D721Med (cell line): Measurements from ENCODE around the gene SCAPER.

Source experiments
- DNase-seq: peaks from one replicate; pipeline ENCODE4 v3.0.0; 2011; ENCODE audit warnings: low spot score; ENCODE audit not compliant: insufficient read length
- FAIRE-seq: peaks from 2 replicates; lab custom pipeline; 2011; peaks lifted over from hg19 to GRCh38; lab: Jason Lieb, UNC
- CTCF ChIP-seq: IDR thresholded peaks from 2 replicates; pipeline ENCODE4 v1.5.1; 2012; ENCODE audit warnings: mild to moderate bottlenecking, control low read depth; ENCODE audit not compliant: insufficient read depth; ENCODE audit errors: missing control alignments

SCAPER gene

GRCh38 chr15:76340198-76340802 is 564.8 kb downstream of the SCAPER start:
- FAIRE-seq (no peak), DNase-seq (no peak)
- no peak for TF ChIP-seq CTCF

GRCh38 chr15:76339305-76340197 is 565.6 kb downstream of the SCAPER start:
- no peak for TF ChIP-seq CTCF
- FAIRE-seq (no peak), DNase-seq (no peak)

GRCh38 chr15:76338486-76339304 is 566.4 kb downstream of the SCAPER start:
- no peak for TF ChIP-seq CTCF

GRCh38 chr15:76337696-76338485 is 567.2 kb downstream of the SCAPER start:
- TF ChIP-seq CTCF, result no peak
- DNase-seq, result no peak

More at GRCh38 chr15:76338486-76339304, 566.4 kb downstream of the SCAPER start:
- DNase-seq (no peak), FAIRE-seq (no peak)

GRCh38 chr15:76337059-76337695 is 568.0 kb downstream of the SCAPER start:
- FAIRE-seq (no peak), DNase-seq (no peak)
- TF ChIP-seq CTCF, result no peak

More at GRCh38 chr15:76337696-76338485, 567.2 kb downstream of the SCAPER start:
- FAIRE-seq, result no peak
